Muscle layer of colon (tissue), 2 donors: ENCODE data around the gene PDPR.
"Not testable (repeated sequence)": the region's sequence is repeated elsewhere in the genome, so short reads cannot be mapped to it uniquely, and the experiment has no call there.

ENCODE experiments used
- H3K27ac ChIP-seq: one replicate; pipeline ENCODE4 v1.7.0; 2013; ENCODE audit warnings: low read depth, mild to moderate bottlenecking, low read length, moderate library complexity
- H3K27me3 ChIP-seq, 2 donors: one replicate each; pipeline ENCODE4 v1.7.0; 2013; ENCODE audit warnings: low read length in 2 of 2, mild to moderate bottlenecking in 2 of 2; ENCODE audit not compliant: insufficient read depth in 2 of 2, control insufficient read depth in 1 of 2
- H3K36me3 ChIP-seq: one replicate; pipeline ENCODE4 v1.7.0; 2013; ENCODE audit warnings: mild to moderate bottlenecking, low read length; ENCODE audit not compliant: insufficient read depth
- H3K4me1 ChIP-seq: one replicate; pipeline ENCODE4 v1.7.0; 2013; ENCODE audit warnings: mild to moderate bottlenecking, low read length; ENCODE audit not compliant: insufficient read depth
- H3K4me3 ChIP-seq, 2 donors: one replicate each; pipeline ENCODE4 v1.7.0; 2013; ENCODE audit warnings: low read length in 2 of 2, low read depth in 1 of 2, mild to moderate bottlenecking in 1 of 2, moderate library complexity in 1 of 2
- H3K9ac ChIP-seq: one replicate; pipeline ENCODE4 v1.7.0; 2013; ENCODE audit warnings: low read length
- H3K9me3 ChIP-seq: one replicate; pipeline ENCODE4 v1.7.0; 2013; ENCODE audit warnings: mild to moderate bottlenecking, low read length
- donor health status: abdominal sarcoma.
- donor health status: Adenocarcinoma of cecum.

Gene PDPR

GRCh38 chr16:70135796-70136195, 21.7 kb downstream of the PDPR start:
- H3K9me3 ChIP-seq, H3K27me3 ChIP-seq, H3K4me1 ChIP-seq, H3K9ac ChIP-seq, H3K4me3 ChIP-seq, H3K36me3 ChIP-seq, H3K27ac ChIP-seq: not testable (repeated sequence)

- H3K27ac ChIP-seq, H3K9me3 ChIP-seq, H3K36me3 ChIP-seq, H3K27me3 ChIP-seq, H3K9ac ChIP-seq, H3K4me1 ChIP-seq, H3K4me3 ChIP-seq: not testable (repeated sequence)
These were observed 22.5 kb downstream of the PDPR start for GRCh38 chr16:70136595-70136994.

- H3K27ac ChIP-seq, H3K9me3 ChIP-seq, H3K27me3 ChIP-seq, H3K9ac ChIP-seq, H3K4me3 ChIP-seq, H3K4me1 ChIP-seq, H3K36me3 ChIP-seq: not testable (repeated sequence)
These were observed 28.6 kb downstream of the PDPR start for GRCh38 chr16:70142739-70143138.

DNA sequence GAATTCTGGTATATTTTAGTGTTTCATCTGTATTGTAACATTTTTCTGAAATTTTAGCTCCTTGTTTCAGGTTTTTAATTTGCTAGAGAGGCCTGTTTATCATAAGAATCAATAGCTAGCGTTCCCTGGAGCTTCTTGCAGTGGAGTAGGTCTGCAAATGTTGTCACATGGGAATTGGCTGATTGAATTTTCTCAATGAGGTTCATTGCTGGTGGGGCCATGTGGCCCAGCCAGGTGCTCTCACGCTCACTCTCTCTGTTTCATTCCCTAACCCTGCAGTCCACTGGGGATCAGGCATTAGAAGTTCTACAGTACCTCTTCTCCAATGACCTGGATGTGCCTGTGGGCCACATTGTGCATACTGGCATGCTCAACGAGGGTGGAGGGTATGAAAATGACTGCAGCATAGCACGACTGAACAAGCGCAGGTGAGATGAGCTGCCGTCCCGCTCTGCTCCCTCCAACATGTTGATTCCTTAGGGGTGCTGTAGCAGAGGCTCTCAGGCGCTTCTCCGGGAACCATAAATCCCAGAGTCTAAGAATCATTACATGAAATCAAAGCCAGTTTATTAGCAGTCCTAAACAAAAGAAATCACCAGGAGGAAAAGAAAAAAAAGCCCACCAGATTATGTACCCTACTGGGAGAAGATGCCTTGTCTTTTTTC, 29.2 kb downstream of the PDPR start:
- not testable (repeated sequence) for H3K36me3 ChIP-seq, H3K9me3 ChIP-seq, H3K4me3 ChIP-seq, H3K4me1 ChIP-seq, H3K9ac ChIP-seq, H3K27me3 ChIP-seq, H3K27ac ChIP-seq

GRCh38 chr16:70147853-70148252, 33.7 kb downstream of the PDPR start:
- H3K4me1 ChIP-seq, H3K27me3 ChIP-seq, H3K9me3 ChIP-seq, H3K27ac ChIP-seq, H3K4me3 ChIP-seq, H3K9ac ChIP-seq: not testable (repeated sequence)
- peaks cover 16% of the 10 kb centered on the region for H3K36me3 ChIP-seq

- H3K9me3 ChIP-seq, H3K4me1 ChIP-seq, H3K27me3 ChIP-seq, H3K9ac ChIP-seq, H3K4me3 ChIP-seq, H3K27ac ChIP-seq: not testable (repeated sequence)
- peaks cover 22% of the 10 kb centered on the region for H3K36me3 ChIP-seq
These were observed 34.3 kb downstream of the PDPR start for GRCh38 chr16:70148453-70148852.

- H3K4me1 ChIP-seq, H3K27me3 ChIP-seq, H3K27ac ChIP-seq, H3K9me3 ChIP-seq, H3K4me3 ChIP-seq, H3K9ac ChIP-seq: not testable (repeated sequence)
- H3K36me3 ChIP-seq, result peaks cover 23% of the 10 kb centered on the region
These were observed 35.2 kb downstream of the PDPR start for GRCh38 chr16:70149296-70149695.

DNA sequence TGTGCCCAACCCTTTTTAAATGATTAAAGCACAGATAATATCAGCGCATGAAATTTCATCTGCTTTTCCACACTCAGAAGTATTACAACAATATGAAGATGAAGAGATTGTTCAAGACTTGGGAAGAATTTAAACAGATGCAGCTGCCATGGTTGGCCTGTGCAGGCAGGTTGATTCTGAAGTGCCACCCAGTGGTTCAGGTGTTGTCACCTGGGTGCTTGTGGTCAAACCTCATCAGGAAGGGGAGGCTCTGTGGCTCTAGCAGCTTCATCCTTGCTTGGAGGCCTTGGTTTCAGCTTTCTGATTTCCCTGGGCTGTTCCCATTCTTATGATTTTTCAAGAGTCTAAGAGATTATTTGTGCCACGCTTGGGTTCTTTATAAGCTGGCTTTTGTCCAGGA, 37.3 kb downstream of the PDPR start:
- no peak overlapping the region for H3K4me3 ChIP-seq
- H3K4me1 ChIP-seq, result no peaks in the 10 kb centered on the region
- no peaks in the 10 kb centered on the region for H3K9me3 ChIP-seq
- peaks cover 28% of the 10 kb centered on the region for H3K36me3 ChIP-seq
- no peak overlapping the region for H3K27ac ChIP-seq
- no peak overlapping the region for H3K9ac ChIP-seq
- H3K27me3 ChIP-seq, result no peaks in the 10 kb centered on the region

DNA sequence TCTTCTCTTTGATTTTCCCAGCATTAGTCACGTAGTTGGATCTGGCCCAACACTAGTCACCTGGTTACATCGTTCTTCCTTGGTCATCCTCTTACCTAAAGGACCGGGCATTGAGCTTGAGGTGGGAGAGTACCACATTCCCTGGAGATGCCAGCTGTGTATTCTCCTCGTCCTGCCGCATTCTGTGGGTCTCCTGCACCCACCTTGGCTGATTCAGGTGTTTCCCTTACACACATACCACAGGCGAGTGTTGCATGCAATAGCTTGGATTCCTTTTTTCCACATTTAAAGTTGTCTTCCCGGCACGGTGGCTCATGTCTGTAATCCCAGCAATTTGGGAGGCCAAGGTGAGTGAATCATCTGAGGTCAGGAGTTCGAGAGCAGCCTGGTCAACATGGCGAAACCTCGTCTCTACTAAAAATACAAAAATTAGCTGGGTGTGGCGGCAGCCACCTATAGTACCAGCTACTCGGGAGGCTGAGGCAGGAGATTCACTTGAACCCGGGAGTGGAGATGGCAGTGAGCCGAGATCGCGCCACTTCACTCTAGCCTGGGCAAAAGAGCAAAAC, 37.9 kb downstream of the PDPR start:
- no peaks in the 10 kb centered on the region for H3K27me3 ChIP-seq
- peaks cover 35% of the 10 kb centered on the region for H3K36me3 ChIP-seq
- H3K27ac ChIP-seq, result no peak overlapping the region
- H3K4me3 ChIP-seq, result no peak overlapping the region
- H3K4me1 ChIP-seq, result no peaks in the 10 kb centered on the region
- no peak overlapping the region for H3K9ac ChIP-seq
- no peaks in the 10 kb centered on the region for H3K9me3 ChIP-seq

GRCh38 chr16:70152578-70153302, 38.6 kb downstream of the PDPR start:
- no peak overlapping the region for H3K4me3 ChIP-seq
- no peak overlapping the region for H3K9ac ChIP-seq
- no peaks in the 10 kb centered on the region for H3K4me1 ChIP-seq
- peaks cover 42% of the 10 kb centered on the region for H3K36me3 ChIP-seq
- H3K27me3 ChIP-seq, result no peaks in the 10 kb centered on the region
- H3K9me3 ChIP-seq, result no peaks in the 10 kb centered on the region
- no peak overlapping the region for H3K27ac ChIP-seq

GRCh38 chr16:70154736-70155135, 40.6 kb downstream of the PDPR start:
- H3K4me1 ChIP-seq, H3K9me3 ChIP-seq, H3K4me3 ChIP-seq, H3K27me3 ChIP-seq, H3K27ac ChIP-seq, H3K9ac ChIP-seq: not testable (repeated sequence)
- H3K36me3 ChIP-seq, result peaks cover 55% of the 10 kb centered on the region
